SU-DHL-6 (cell line): Measurements from ENCODE around the gene EIF2B5.

ENCODE experiments used
- H2AFZ ChIP-seq: fragments of 200-600 bp; sonication (generic); 2 replicates; pipeline ENCODE4 v1.6.1; 2014; ENCODE audit warnings: low read depth, mild to moderate bottlenecking, moderate library complexity, mixed read lengths, antibody characterized with exemption, low read length; ENCODE audit not compliant: severe bottlenecking
- H3F3A ChIP-seq: fragments of 200-600 bp; shearing (Covaris generic); 2 replicates; pipeline ENCODE4 v1.6.0; 2016; ENCODE audit warnings: antibody characterized with exemption, mild to moderate bottlenecking; ENCODE audit not compliant: insufficient read depth
- H3K27ac ChIP-seq: fragments of 200-600 bp; sonication (generic); 2 replicates; pipeline ENCODE4 v1.5.1; 2016; ENCODE audit warnings: low read depth, mild to moderate bottlenecking, low read length, moderate library complexity, mixed read lengths
- H3K27me3 ChIP-seq: fragments of 200-600 bp; sonication (generic), shearing (Covaris generic); 2 replicates; pipeline ENCODE4 v1.6.0; 2014; ENCODE audit warnings: mild to moderate bottlenecking, low read length
- H3K36me3 ChIP-seq: fragments of 200-600 bp; sonication (generic); 2 replicates; pipeline ENCODE4 v1.6.1; 2014; ENCODE audit warnings: mild to moderate bottlenecking, low read length, mixed read lengths
- H3K4me2 ChIP-seq: fragments of 300-600, 200-600 bp; shearing (Covaris generic), sonication (generic); 2 replicates; pipeline ENCODE4 v1.6.0; 2014; ENCODE audit warnings: low read length, low read depth, mild to moderate bottlenecking; ENCODE audit not compliant: poor library complexity, severe bottlenecking
- H3K4me3 ChIP-seq: fragments of 200-600 bp; sonication (generic); 2 replicates; pipeline ENCODE4 v1.5.1; 2014; ENCODE audit warnings: antibody characterized with exemption, low read length, mild to moderate bottlenecking, mixed read lengths; ENCODE audit not compliant: insufficient read depth, poor library complexity, severe bottlenecking
- H3K79me2 ChIP-seq: fragments of 200-600 bp; sonication (generic); 2 replicates; pipeline ENCODE4 v1.6.1; 2014; ENCODE audit warnings: mild to moderate bottlenecking, low read length, moderate library complexity; ENCODE audit not compliant: insufficient read depth
- H3K9ac ChIP-seq: fragments of 200-600 bp; sonication (generic); 2 replicates; pipeline ENCODE4 v1.7.0; 2014; ENCODE audit warnings: mild to moderate bottlenecking, low read length
- H3K9me2 ChIP-seq: fragments of 200-600 bp; sonication (generic); replicated peaks from 2 replicates; pipeline ENCODE4 v1.6.1; 2014; ENCODE audit warnings: low read length; ENCODE audit not compliant: insufficient read depth
- H3K9me3 ChIP-seq: fragments of 200-600 bp; sonication (generic); 2 replicates; pipeline ENCODE4 v1.6.1; 2014; ENCODE audit warnings: low read length, mixed read lengths; ENCODE audit not compliant: insufficient read depth
- H4K20me1 ChIP-seq: fragments of 200-600 bp; sonication (generic); 2 replicates; pipeline ENCODE4 v1.6.1; 2014; ENCODE audit warnings: low read depth, mild to moderate bottlenecking, antibody characterized with exemption, low read length, moderate library complexity, mixed read lengths
- EZH2phosphoT487 ChIP-seq: fragments of 200-600 bp; sonication (generic), shearing (Covaris generic); conservative IDR thresholded peaks from 2 replicates; pipeline ENCODE4 v1.6.1; 2018; ENCODE audit warnings: mild to moderate bottlenecking, antibody characterized with exemption, low read length, moderate library complexity, mixed read lengths
- TF ChIP-seq, protein P1 (sequence below): fragments of 200-600 bp; sonication (generic); IDR thresholded peaks from one replicate; pipeline ENCODE4 v1.5.1; 2017; ENCODE audit warnings: antibody characterized with exemption, mild to moderate bottlenecking, low read length, moderate library complexity; ENCODE audit not compliant: insufficient read depth, poor library complexity, severe bottlenecking

EIF2B5 gene

DNA sequence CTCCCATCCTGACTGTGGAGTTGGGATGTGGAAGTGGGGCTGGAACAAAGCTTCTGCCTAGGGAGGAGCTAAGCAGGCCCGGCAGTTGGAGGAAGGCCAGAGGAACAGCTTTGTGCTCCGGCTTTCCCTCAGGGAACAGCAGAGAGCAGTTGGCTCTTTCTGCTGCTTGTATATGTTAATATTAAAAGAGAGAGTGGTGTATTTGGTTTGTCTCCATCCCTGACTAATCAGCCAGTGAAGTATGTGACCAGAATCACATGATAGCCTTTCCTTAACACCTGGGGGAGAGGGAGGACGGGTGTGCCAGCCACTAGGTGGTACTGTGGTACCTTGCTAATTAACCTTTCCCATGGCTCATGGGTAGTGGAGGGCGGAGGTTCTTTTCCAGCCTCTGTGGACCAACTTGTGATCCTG, 10.0 kb downstream of the EIF2B5 start:
- Histone ChIP-seq H3K36me3 (peaks cover 5% of the 10 kb centered on the region; the same call in 1 of the 2 replicates), H2AFZ (no peak overlapping the region), H3K4me2 (no peak overlapping the region), H4K20me1 (no peaks in the 10 kb centered on the region), H3K4me3 (no peak overlapping the region), H3F3A (no peaks in the 10 kb centered on the region), H3K27me3 (no peaks in the 10 kb centered on the region), H3K9me2 (no peaks in the 10 kb centered on the region), H3K79me2 (0 out of 2 replicates have a peak, but pooled peaks cover 3% of the 10 kb centered on the region), H3K9ac (no peak overlapping the region), H3K9me3 (no peaks in the 10 kb centered on the region), H3K27ac (no peak overlapping the region)
- TF ChIP-seq, protein P1, sequence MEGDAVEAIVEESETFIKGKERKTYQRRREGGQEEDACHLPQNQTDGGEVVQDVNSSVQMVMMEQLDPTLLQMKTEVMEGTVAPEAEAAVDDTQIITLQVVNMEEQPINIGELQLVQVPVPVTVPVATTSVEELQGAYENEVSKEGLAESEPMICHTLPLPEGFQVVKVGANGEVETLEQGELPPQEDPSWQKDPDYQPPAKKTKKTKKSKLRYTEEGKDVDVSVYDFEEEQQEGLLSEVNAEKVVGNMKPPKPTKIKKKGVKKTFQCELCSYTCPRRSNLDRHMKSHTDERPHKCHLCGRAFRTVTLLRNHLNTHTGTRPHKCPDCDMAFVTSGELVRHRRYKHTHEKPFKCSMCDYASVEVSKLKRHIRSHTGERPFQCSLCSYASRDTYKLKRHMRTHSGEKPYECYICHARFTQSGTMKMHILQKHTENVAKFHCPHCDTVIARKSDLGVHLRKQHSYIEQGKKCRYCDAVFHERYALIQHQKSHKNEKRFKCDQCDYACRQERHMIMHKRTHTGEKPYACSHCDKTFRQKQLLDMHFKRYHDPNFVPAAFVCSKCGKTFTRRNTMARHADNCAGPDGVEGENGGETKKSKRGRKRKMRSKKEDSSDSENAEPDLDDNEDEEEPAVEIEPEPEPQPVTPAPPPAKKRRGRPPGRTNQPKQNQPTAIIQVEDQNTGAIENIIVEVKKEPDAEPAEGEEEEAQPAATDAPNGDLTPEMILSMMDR = peak; percentile 51
- no peak for TF ChIP-seq EZH2phosphoT487

DNA sequence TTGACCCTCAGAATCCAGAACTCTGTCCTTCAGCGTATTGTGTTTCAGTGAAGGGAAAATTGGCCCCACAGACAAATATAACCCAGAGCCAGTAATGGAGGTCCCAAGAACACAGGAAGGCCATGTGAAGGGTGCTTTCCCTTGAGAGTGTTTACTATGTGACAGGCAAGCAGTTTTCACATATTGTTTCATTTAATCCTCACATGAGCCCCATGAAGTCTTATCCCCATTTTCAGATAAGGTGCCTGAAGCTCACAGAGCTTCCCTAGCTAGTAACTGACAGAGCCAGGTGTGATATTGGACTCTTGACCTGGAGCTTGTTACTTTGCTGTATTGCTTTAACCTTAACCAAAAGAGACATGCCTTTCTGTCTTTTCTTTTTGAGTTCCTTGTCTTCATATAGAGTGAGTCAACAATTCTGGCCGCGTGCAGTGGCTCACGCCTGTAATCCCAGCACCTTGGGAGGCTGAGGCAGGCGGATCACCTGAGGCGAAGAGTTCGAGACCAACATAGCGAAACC, 10.7 kb downstream of the EIF2B5 start:
- no peaks in the 10 kb centered on the region for H4K20me1 ChIP-seq
- H3K79me2 ChIP-seq = no peaks in the 10 kb centered on the region
- no peaks in the 10 kb centered on the region for H3K9me3 ChIP-seq
- H3K4me3 ChIP-seq = no peak overlapping the region
- no peak overlapping the region for H3K9ac ChIP-seq
- peaks cover 3% of the 10 kb centered on the region; the same call in 1 of the 2 replicates for H3K36me3 ChIP-seq
- no peaks in the 10 kb centered on the region for H3K27me3 ChIP-seq
- H2AFZ ChIP-seq = no peak overlapping the region
- H3K4me2 ChIP-seq = no peak overlapping the region
- TF ChIP-seq, protein P1 = no peak
- no peak for TF ChIP-seq EZH2phosphoT487
- no peak overlapping the region for H3K27ac ChIP-seq
- H3K9me2 ChIP-seq = no peaks in the 10 kb centered on the region
- no peaks in the 10 kb centered on the region for H3F3A ChIP-seq

DNA sequence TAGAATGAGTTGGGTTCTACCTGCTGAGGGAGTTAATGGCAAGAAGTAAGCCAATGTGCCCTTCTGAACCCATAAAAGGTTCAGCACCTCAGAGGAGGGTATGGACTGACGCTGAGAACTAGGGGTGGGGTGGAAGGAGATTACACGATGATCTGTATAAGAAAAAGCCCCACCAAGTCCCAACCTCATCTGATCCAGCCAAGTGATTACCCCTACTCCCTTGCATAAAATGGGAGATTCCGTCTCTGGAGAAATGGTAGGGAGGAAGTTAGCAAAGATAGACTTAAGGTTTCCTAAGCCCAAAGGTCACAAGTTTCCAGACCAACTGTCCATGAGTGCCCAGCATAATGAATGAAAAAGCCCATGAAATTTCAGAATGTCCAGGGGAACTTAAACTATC, 12.9 kb downstream of the EIF2B5 start:
- Histone ChIP-seq H3K9me3 (no peaks in the 10 kb centered on the region), H4K20me1 (no peaks in the 10 kb centered on the region), H3K27ac (no peak overlapping the region), H2AFZ (no peak overlapping the region), H3K4me2 (no peak overlapping the region), H3K27me3 (no peaks in the 10 kb centered on the region), H3K9me2 (no peaks in the 10 kb centered on the region), H3K79me2 (no peaks in the 10 kb centered on the region), H3K9ac (no peak overlapping the region), H3F3A (no peaks in the 10 kb centered on the region), H3K4me3 (no peak overlapping the region), H3K36me3 (no peaks in the 10 kb centered on the region)
- no peak for TF ChIP-seq EZH2phosphoT487
- TF ChIP-seq, protein P1 = no peak
